Kidney epithelial cell (primary cell): Measurements from ENCODE around the gene TPM3. TPM values are rescaled to one million over a fixed set of nuclear protein-coding genes. Genes with fewer than 3 reads are reported as not detected.
"Not testable (repeated sequence)": the region's sequence is repeated elsewhere in the genome, so short reads cannot be mapped to it uniquely, and the experiment has no call there.

ENCODE experiments used
- DNase-seq: peaks from one replicate; pipeline ENCODE4 v3.0.0-alpha.2; 2010; ENCODE audit warnings: low read depth
- H3K27me3 ChIP-seq: 2 replicates; pipeline ENCODE4 v1.6.0; 2011; ENCODE audit warnings: low read length; ENCODE audit not compliant: control insufficient read depth, insufficient read depth
- H3K36me3 ChIP-seq: 2 replicates; pipeline ENCODE4 v1.5.1; 2011; ENCODE audit warnings: low read length; ENCODE audit not compliant: control insufficient read depth, insufficient read depth
- H3K4me3 ChIP-seq: 2 replicates; pipeline ENCODE4 v1.5.1; 2011; ENCODE audit warnings: low read depth, mild to moderate bottlenecking, control low read depth, low read length
- CTCF ChIP-seq: IDR thresholded peaks from 2 replicates; pipeline ENCODE4 v1.5.1; 2011; ENCODE audit warnings: mild to moderate bottlenecking, moderate library complexity, low read length, control low read depth, inconsistent platforms; ENCODE audit not compliant: insufficient read depth, poor library complexity, severe bottlenecking
- total RNA-seq: library from RNA; depleted of rRNA; stranded (reverse); fragments of >200 nt; gene quantifications from 2 replicates; pipeline ENCODE4 v1.2.3, GENCODE V29; 2015

Gene TPM3
- total RNA-seq, 1 donor from 2014 or later = 529 TPM

DNA sequence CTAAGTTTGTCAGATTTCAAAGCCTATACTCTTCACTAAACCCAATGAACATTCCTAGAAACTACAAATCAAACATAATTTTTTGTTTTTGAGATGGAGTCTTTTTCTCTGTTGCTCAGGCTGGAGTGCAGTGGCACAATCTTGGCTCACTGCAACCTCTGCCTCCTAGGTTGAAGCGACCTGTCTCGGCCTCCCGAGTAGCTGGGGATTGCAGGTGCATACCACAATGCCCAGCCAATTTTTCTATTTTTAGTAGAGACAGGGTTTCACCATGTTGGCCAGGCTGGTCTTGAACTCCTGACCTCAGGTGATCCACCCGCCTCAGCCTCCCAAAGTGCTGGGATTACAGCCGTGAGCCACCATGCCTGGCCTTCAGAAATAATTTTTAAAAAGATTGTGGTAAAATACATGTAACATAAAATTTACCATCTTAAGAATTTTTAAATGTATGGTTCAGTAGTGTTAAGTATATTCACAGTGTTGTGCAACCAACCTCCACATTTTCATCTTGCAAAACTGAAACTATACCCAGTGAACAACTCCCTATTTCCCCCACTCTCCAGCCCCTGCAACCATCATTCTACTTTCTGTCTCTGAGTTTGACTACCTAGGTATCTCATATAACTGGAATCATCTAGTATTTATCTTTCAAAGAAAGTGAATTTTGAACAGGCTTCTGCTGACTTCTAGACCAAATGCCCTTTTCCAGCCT lies 16.9 kb upstream of the TPM3 start:
- TF ChIP-seq CTCF = no peak
- Histone ChIP-seq H3K36me3 (peaks cover 10% of the 10 kb centered on the region), H3K27me3 (no peaks in the 10 kb centered on the region), H3K4me3 (no peak overlapping the region)
- no peak for DNase-seq

GRCh38 chr1:154207262-154207661 lies 15.4 kb upstream of the TPM3 start:
- peaks cover 6% of the 10 kb centered on the region for H3K36me3 ChIP-seq
- no peak overlapping the region for H3K4me3 ChIP-seq
- no peaks in the 10 kb centered on the region for H3K27me3 ChIP-seq
- no peak for DNase-seq
- TF ChIP-seq CTCF = no peak

DNA sequence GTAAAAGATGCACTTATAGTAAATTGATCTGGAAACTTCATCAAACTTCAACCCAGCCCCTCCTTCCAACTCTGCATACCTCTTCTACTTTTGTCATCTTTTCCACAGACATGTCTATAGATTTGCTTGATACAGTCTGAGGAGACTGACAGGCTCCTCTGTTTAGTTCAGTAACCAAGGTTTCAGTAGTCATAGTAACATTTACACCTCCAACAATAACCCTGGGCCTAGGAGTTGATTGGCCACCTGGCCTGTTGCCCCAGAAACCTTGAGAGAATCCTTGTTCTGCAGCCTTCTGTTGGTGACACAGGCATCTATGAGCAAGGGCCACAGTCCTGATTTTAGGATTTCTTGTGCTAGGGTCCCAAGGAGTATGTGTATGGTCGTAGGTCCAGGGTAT lies 14.3 kb upstream of the TPM3 start, which contains the start of gene CFAP141:
CFAP141 (minus strand) TSS at position 138 of the 400 bp plus-strand sequence; CDS start at position 112, 26 bp downstream.
- H3K36me3 ChIP-seq = peaks cover 4% of the 10 kb centered on the region
- H3K27me3 ChIP-seq = no peaks in the 10 kb centered on the region
- no peak for DNase-seq
- no peak within 1 kb of the TSS for H3K4me3 ChIP-seq
- no peak for TF ChIP-seq CTCF

GRCh38 chr1:154205778-154206177 lies 13.9 kb upstream of the TPM3 start:
- not testable (repeated sequence) for H3K36me3 ChIP-seq, H3K27me3 ChIP-seq, H3K4me3 ChIP-seq, DNase-seq

DNA sequence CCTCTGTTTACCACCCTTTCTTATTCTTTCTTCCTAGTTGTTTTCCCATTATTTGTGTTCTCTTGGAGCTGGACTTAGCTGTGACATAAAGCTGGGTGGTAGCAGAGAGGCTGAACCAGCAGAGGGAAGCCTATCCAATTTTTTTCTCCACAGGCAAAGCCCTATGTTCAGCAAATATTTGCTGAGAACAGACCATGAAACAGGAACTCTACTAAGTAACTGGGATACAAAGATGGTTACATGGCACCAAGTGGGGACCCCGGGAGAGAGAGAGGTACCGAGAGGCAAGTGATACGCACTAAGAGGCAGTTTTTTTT lies 7.6 kb upstream of the TPM3 start:
- TF ChIP-seq CTCF = no peak
- H3K36me3 ChIP-seq = no peaks in the 10 kb centered on the region
- H3K4me3 ChIP-seq = no peak overlapping the region
- peaks cover under 1% of the 10 kb centered on the region for H3K27me3 ChIP-seq
- DNase-seq = no peak

DNA sequence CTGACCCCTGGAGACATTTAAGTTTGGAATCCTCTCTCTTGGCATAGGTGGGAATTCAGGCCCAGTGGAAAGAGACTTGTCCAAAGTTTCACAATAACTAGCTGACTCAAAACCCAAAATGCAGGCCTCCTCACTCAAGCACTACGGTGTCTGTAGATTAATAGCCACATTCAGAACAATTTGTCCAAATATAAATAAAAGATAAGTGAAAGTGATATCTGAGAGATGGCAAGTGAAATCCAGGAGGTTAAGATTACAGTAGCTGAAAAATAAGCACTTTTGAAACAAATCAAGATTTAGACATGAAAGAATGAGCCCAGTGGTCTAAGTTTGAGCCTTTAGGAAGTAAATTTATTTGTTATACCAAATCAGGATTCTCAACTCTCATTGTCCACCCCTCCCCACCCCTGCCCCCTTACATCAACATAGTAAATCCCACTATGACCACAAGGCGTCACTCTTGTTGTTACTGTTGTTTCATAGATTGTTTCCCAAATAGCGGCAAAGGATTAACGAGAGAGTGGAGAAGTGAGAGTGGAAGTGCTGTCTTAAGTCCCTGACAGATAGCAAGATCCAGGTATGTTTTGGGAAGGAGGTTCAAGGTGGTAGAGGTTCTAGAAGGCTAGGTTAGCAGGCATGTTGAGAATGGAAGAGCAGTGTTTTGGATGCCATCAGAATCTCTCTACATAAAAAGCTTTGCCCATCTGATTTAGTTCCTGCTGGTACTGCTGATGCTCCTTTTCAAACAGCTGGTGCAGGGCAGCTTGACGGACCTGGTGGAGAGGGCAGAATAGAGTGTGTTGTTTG lies 7.1 kb upstream of the TPM3 start:
- peak; percentile 62 for TF ChIP-seq CTCF
- H3K4me3 ChIP-seq = no peak overlapping the region
- peaks cover 4% of the 10 kb centered on the region for H3K27me3 ChIP-seq
- no peaks in the 10 kb centered on the region for H3K36me3 ChIP-seq
- DNase-seq = no peak
